Activated gamma-delta T cell (primary cell): Measurements from ENCODE around the gene ASB13.

Experiments
- DNase-seq: peaks from one replicate; lab custom pipeline; 2025; lab: John Stamatoyannopoulos, UW

Gene ASB13

DNA sequence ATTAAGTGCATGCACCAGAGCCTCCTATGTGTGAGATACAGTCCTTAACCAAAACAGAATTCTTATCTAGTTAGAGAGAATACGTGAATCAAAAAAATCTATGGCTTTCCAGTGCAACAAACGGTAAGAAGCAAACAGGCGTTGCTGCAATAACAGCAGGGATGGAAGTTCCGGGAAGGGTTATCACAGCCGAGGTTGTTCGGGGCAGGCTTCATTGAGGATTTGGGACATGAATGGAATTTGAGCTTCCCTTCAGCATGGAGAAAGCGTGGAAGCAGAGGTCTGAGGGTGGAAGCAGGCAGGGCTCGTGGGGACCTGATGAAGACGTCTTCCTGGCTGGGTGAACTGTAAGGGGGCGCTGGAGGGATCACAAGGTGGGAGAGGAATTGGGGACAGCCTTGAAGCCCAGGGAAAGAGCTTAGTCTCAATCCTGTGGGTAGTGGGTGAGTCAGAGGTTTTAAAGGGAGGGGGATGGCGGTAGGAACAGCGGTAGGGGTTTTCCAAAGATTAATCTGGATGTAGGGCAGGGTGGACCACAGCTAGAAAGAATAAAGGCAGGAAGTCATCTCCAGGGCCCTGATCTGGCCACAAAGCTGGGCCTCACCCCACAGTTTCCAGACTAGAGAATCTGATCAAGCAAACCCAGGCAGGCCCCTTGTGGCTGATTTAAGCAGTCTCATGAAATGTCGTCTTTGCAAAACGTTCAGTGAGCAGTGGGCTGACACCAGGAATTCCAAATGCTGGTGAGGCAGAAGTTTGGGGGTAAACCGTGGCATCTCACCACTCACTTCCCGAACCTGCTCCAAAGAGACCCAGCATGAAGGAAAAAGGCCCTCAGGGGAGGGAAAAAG is 76.5 kb downstream of the ASB13 start:
- DNase-seq: no peak

DNA sequence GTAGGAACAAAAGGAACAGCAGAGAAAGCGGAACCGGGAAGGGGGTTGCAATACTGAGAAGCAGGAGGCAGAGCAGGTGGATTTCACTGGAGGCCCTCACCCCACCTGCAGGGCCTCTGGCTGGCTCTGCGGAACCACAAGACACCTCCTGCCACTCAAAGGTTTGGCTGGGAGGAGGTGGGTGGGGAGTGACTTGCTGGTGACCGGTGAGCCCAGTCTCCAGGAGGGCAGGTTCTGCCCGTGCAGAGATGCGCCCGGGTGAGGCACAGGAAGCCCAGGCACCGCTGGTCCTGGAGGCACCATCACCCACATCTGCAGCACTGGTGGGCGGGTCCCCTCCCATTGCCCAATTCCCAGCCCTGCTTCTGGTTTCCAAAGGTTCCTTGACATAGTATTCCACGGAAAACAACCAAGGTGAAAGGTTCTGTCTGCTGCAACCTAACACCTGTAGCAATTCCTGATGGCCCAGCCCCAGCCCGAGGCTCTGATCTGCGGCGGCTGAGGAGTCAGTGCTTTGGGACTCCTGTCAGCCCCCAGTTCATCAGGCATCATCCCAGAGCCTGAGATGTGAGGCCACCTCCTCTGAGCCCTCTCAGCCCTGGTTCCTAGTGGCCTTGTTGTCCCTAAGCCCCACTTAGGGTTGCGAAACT is 77.3 kb downstream of the ASB13 start:
- DNase-seq: no peak
